NB4 (cell line): ENCODE results near the gene GLI3.

Source experiments
- DNase-seq: peaks from one replicate; pipeline ENCODE4 v3.0.0; 2010; ENCODE audit warnings: low read depth
- H3K4me3 ChIP-seq: one replicate; pipeline ENCODE4 v1.5.1; 2011; ENCODE audit warnings: mild to moderate bottlenecking, low read depth, low read length, moderate library complexity
- CTCF ChIP-seq: IDR thresholded peaks from one replicate; pipeline ENCODE4 v1.5.1; 2012; ENCODE audit warnings: low read depth, low read length
- MAX ChIP-seq: IDR thresholded peaks from 2 replicates; pipeline ENCODE4 v1.6.1; 2011; ENCODE audit warnings: low read depth, low read length
- MYC ChIP-seq: IDR thresholded peaks from 2 replicates; pipeline ENCODE4 v1.6.1; 2011; ENCODE audit warnings: low read depth, low read length
- POLR2A ChIP-seq: IDR thresholded peaks from 2 replicates; pipeline ENCODE4 v1.6.1; 2011; ENCODE audit warnings: mild to moderate bottlenecking; ENCODE audit not compliant: insufficient read length; ENCODE audit errors: extremely low read depth

Gene GLI3

GRCh38 chr7:41999736-42000283 is 237.2 kb downstream of the GLI3 start:
- DNase-seq: no peak
- no peak overlapping the region for H3K4me3 ChIP-seq
- no peak for TF ChIP-seq POLR2A
- TF ChIP-seq MAX: no peak
- TF ChIP-seq MYC: no peak
- TF ChIP-seq CTCF: no peak

GRCh38 chr7:41998041-41998440 is 239.0 kb downstream of the GLI3 start:
- TF ChIP-seq MYC (no peak), MAX (no peak), CTCF (no peak), POLR2A (no peak)
- H3K4me3 ChIP-seq: no peak overlapping the region
- no peak for DNase-seq

GRCh38 chr7:41997151-41997550 is 239.9 kb downstream of the GLI3 start:
- no peak for DNase-seq
- no peak overlapping the region for H3K4me3 ChIP-seq
- TF ChIP-seq MAX: no peak
- TF ChIP-seq CTCF: no peak
- no peak for TF ChIP-seq MYC
- TF ChIP-seq POLR2A: no peak

GRCh38 chr7:41996381-41997035 is 240.5 kb downstream of the GLI3 start:
- H3K4me3 ChIP-seq: no peak overlapping the region
- no peak for DNase-seq
- no peak for TF ChIP-seq CTCF
- TF ChIP-seq MAX: no peak
- TF ChIP-seq POLR2A: no peak
- no peak for TF ChIP-seq MYC

GRCh38 chr7:41995632-41996271 is 241.3 kb downstream of the GLI3 start:
- DNase-seq: no peak
- no peak overlapping the region for H3K4me3 ChIP-seq
- TF ChIP-seq MYC (no peak), CTCF (no peak), MAX (no peak), POLR2A (no peak)
